HG03378 (cell line): Measurements from ENCODE around the gene KYNU.
"Not testable (repeated sequence)": the region's sequence is repeated elsewhere in the genome, so short reads cannot be mapped to it uniquely, and the experiment has no call there.

Experiments used
- ATAC-seq: cut with Tn5 transposase; IDR thresholded peaks from one replicate; pipeline ENCODE4 v1.9.1; 2021; ENCODE audit warnings: mild to moderate bottlenecking, moderate library complexity; ENCODE audit not compliant: unreplicated experiment

The KYNU gene

GRCh38 chr2:142877216-142877838, at the start of gene KYNU:
KYNU (plus strand) TSS chr2:142877664; CDS start chr2:142885368, 7,704 bp downstream.
- peak; percentile 63 for ATAC-seq

- no peak for ATAC-seq
Observed at GRCh38 chr2:142834021-142834420, 43.4 kb upstream of the KYNU start.

- ATAC-seq: no peak
Observed at GRCh38 chr2:142840436-142840835, 37.0 kb upstream of the KYNU start.

- no peak for ATAC-seq
Observed at GRCh38 chr2:142841788-142842187, 35.7 kb upstream of the KYNU start.

GRCh38 chr2:142842369-142842768, 35.1 kb upstream of the KYNU start:
- no peak for ATAC-seq

GRCh38 chr2:142843731-142844130, 33.7 kb upstream of the KYNU start:
- no peak for ATAC-seq

GRCh38 chr2:142848023-142848606, 29.3 kb upstream of the KYNU start:
- no peak for ATAC-seq

- ATAC-seq: no peak
Observed at GRCh38 chr2:142849820-142850219, 27.6 kb upstream of the KYNU start.

- no peak for ATAC-seq
Observed at GRCh38 chr2:142853912-142854311, 23.6 kb upstream of the KYNU start.

- no peak for ATAC-seq
Observed at GRCh38 chr2:142857256-142858164, 20.0 kb upstream of the KYNU start.

GRCh38 chr2:142858961-142859360, 18.5 kb upstream of the KYNU start:
- ATAC-seq: no peak

GRCh38 chr2:142862299-142862698, 15.2 kb upstream of the KYNU start:
- ATAC-seq: no peak

- ATAC-seq: no peak
Observed at GRCh38 chr2:142862847-142863246, 14.6 kb upstream of the KYNU start.

- no peak for ATAC-seq
Observed at GRCh38 chr2:142863485-142863961, 13.9 kb upstream of the KYNU start.

GRCh38 chr2:142864605-142865004, 12.9 kb upstream of the KYNU start:
- not testable (repeated sequence) for ATAC-seq

- peak; percentile 91 for ATAC-seq
Observed at GRCh38 chr2:142865924-142866323, 11.5 kb upstream of the KYNU start.

- peak; percentile 5 for ATAC-seq
Observed at GRCh38 chr2:142866426-142866825, 11.0 kb upstream of the KYNU start.

GRCh38 chr2:142867136-142867535, 10.3 kb upstream of the KYNU start:
- no peak for ATAC-seq

GRCh38 chr2:142868229-142868762, 9.2 kb upstream of the KYNU start:
- peak; percentile 33 for ATAC-seq

GRCh38 chr2:142869065-142869460, 8.4 kb upstream of the KYNU start:
- ATAC-seq: not testable (repeated sequence)

GRCh38 chr2:142869461-142870106, 7.9 kb upstream of the KYNU start:
- no peak for ATAC-seq
